ENCODE results near the gene STPG1.
"Not testable (repeated sequence)": the region's sequence is repeated elsewhere in the genome, so short reads cannot be mapped to it uniquely, and the experiment has no call there.

Gene STPG1, protein sequence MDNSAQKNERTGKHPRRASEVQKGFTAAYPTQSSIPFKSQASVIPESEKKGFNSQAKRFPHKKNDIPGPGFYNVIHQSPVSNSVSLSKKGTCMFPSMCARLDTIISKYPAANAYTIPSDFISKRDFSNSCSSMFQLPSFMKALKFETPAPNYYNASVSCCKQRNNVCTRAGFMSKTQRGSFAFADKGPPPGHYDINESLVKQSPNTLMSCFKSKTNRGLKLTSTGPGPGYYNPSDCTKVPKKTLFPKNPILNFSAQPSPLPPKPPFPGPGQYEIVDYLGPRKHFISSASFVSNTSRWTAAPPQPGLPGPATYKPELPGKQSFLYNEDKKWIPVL

GRCh38 chr1:24413350-24414163 lies at the start of gene STPG1:
Gene STPG1 (minus strand): TSS chr1:24413782. CDS start chr1:24401388, 12,394 bp downstream.
- peak; percentile 60 to 73 for DNase-seq (ENCODE audit: low read depth in 1 of 2, low spot score in 1 of 2)

GRCh38 chr1:24462128-24462527 lies 48.5 kb upstream of the STPG1 start:
- not testable (repeated sequence) for DNase-seq (ENCODE audit: low read depth in 1 of 2, low spot score in 1 of 2)

DNA sequence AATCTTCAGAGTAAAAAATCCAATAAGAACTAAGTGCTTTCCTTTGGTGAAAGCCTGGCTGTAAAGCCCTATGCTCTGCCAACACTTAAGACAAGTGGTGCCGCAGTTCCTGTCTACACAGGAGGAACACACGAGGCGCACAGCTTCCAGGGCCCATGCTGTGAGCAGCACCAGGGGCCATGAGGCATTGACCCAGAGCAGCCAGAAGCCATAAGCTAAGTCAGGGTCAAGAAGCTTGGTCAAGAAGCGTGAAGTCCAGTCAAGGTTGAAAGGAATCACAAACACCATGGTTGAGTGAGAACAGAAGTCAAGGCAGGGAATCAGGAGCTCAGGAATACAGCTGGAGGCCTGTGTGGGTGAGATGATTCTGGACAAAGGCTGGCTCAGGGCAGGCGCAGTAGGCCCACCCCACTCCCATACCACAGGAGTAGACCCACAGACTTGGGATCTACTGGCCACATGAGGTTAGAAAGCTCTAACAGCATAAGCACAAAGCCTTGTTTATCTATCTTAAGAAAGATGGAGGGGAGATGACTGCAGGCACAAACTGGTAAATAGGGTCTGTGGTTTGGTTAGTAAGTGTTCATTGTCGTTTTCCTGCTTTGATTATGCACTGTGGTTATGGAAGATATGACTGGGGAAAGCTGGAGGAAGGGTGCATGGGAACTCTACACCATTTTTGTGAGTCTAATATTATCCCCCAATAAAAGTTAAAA lies 46.1 kb upstream of the STPG1 start:
- no peak for DNase-seq (ENCODE audit: low read depth in 1 of 2, low spot score in 1 of 2)

GRCh38 chr1:24457866-24458265 lies 44.3 kb upstream of the STPG1 start:
- DNase-seq (ENCODE audit: low read depth in 1 of 2, low spot score in 1 of 2): no peak

- DNase-seq (ENCODE audit: low read depth in 1 of 2, low spot score in 1 of 2): no peak
Measured at GRCh38 chr1:24455272-24455671, 41.7 kb upstream of the STPG1 start.

DNA sequence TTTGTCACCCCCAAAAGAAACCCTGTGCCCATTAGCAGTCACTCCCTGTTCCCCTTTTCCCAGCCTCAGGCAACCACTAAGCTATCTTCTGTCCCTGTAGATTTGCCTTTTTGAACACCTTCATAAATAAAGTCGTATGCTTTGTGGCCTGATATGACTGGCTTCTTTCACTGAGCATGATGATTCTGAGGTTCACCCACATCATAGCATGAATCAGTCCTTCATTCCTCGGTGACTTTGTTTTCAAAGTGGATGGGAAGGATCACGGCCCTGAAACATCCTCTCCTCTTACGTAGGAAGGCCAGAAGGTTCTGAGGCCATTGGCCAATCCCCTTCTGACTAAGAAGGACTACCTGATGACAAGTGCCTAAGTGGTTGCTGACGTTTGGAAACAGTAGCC lies 41.1 kb upstream of the STPG1 start:
- no peak for DNase-seq (ENCODE audit: low read depth in 1 of 2, low spot score in 1 of 2)

GRCh38 chr1:24452922-24453485 lies 39.4 kb upstream of the STPG1 start:
- no peak for DNase-seq (ENCODE audit: low read depth in 1 of 2, low spot score in 1 of 2)

GRCh38 chr1:24451746-24452145 lies 38.2 kb upstream of the STPG1 start:
- DNase-seq (ENCODE audit: low read depth in 1 of 2, low spot score in 1 of 2): no peak

DNA sequence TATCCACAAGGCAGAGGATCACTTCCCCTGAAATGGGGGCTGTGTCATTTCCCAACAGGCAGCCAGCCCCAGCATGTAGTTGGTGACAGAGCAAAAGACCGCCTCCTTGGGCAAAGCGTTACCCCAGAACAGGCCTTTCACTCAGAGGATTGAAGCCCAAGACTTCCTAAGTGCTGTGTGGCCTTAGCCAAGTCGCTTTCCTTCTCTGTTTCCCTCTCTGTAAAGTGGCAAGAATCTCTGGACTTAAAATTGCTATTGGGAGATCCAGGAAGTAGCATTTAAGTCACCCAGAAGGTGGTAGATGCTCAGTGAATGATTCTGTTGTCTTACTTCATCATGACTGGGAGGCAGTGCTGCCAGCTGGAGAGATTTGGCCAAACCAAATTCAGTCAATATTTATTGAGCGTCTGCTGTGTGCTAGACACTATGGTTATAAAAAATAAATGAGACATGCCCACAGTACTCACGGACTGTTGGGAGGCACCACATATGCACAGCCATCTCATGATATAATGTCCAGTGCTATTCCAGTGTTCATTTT lies 37.3 kb upstream of the STPG1 start:
- DNase-seq (ENCODE audit: low read depth in 1 of 2, low spot score in 1 of 2): no peak

DNA sequence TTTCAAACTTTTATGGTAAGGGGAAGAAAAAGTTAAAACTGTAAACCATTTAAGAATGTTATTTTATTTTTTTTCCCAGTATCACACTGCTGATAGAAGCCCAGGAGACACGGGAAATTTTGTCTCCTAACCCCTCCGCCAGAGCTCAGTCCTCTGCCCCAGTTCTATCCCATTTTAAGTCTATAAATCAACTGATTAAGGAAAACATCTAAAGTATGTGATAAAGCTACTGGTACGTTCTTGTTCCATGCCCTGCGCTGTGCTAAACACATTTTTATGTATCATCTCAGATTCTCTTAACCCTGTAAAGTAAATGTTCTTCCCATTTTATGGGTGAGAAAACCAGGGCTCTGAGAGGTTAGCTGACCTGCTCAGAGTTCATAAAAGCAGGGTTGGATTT lies 36.7 kb upstream of the STPG1 start:
- no peak for DNase-seq (ENCODE audit: low read depth in 1 of 2, low spot score in 1 of 2)

GRCh38 chr1:24446446-24446845 lies 32.9 kb upstream of the STPG1 start:
- not testable (repeated sequence) for DNase-seq (ENCODE audit: low read depth in 1 of 2, low spot score in 1 of 2)

- DNase-seq (ENCODE audit: low read depth in 1 of 2, low spot score in 1 of 2): no peak
Measured at GRCh38 chr1:24443241-24443656, 29.7 kb upstream of the STPG1 start.

GRCh38 chr1:24442764-24443163 lies 29.2 kb upstream of the STPG1 start:
- no peak for DNase-seq (ENCODE audit: low read depth in 1 of 2, low spot score in 1 of 2)

GRCh38 chr1:24441996-24442668 lies 28.6 kb upstream of the STPG1 start:
- no peak for DNase-seq (ENCODE audit: low read depth in 1 of 2, low spot score in 1 of 2)

DNA sequence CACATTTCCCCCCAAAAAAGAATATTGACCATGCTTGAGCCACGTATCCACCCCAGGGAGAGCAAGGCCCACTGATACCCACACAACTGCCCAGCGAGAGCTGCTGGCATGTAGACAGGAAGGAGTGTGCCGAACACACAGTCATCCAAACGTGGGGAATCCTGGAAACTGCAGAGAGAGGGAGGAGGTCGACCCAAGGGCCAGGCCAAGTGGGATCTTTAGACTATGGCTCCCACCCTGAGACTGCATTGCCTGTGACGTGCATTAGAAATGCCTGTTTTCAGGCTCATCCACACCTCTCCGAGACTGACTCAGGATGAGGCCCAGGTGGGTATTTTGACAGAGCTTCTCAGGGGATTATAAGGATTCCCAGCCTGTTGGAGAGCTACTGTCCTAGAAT lies 27.9 kb upstream of the STPG1 start:
- DNase-seq (ENCODE audit: low read depth in 1 of 2, low spot score in 1 of 2): no peak

GRCh38 chr1:24440436-24440835 lies 26.9 kb upstream of the STPG1 start:
- no peak for DNase-seq (ENCODE audit: low read depth in 1 of 2, low spot score in 1 of 2)

DNA sequence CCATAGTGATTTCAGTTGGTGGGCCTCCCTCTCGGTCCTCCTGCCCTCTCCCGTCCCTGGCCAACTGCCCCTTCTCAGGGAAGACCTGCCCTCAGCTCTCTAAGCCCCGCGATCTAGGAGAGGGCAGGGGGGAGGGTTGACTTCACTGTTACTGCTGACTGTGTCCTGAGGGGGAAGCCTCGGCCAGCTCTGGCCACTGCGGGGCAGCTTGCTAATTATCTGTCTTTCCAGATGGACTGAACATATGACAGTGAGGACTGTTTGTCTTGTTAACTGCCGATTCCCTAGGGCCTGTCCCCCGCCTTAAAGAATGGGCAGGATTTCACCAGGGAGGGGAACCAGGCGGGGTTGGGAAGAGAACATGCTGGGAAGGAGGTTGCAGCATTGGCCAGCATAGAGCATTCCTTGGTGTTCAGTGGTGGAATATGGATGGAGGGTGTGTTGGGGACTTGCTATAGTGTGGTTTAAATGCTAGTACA lies 24.9 kb upstream of the STPG1 start:
- no peak for DNase-seq (ENCODE audit: low read depth in 1 of 2, low spot score in 1 of 2)

GRCh38 chr1:24437631-24438396 lies 24.2 kb upstream of the STPG1 start:
- DNase-seq (ENCODE audit: low read depth in 1 of 2, low spot score in 1 of 2): no peak

- DNase-seq (ENCODE audit: low read depth in 1 of 2, low spot score in 1 of 2): no peak
Measured at GRCh38 chr1:24435782-24436365, 22.3 kb upstream of the STPG1 start.

DNA sequence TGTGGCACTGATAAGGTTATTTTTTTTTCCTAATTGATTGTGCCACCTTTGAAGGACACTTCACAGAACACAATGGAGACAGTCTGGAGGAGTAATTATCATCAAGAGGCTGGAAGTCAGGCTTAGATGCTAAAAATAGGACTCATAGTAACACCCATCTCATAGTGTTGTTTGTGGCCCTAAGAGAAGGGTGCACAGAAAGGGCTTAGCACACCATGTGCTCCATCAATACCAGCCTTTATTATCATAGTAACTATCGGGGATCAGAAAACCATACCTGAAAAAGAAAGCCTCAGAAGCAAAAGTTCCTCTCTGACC lies 13.9 kb upstream of the STPG1 start:
- DNase-seq (ENCODE audit: low read depth in 1 of 2, low spot score in 1 of 2): no peak

All from activated CD4-positive, alpha-beta T cell treated with anti-CD3 and anti-CD28 coated beads, Interleukin-2, amount 50 U/mL, for 24 hours (primary cell).